MM.1S (cell line): ENCODE data around the gene CCR6.

Experiments
- CTCF ChIP-seq: fragments of 300-600 bp; sonication (generic); IDR thresholded peaks from 2 replicates; pipeline ENCODE4 v1.5.1; 2016; ENCODE audit warnings: antibody characterized with exemption, low read length, mixed read lengths
- EZH2phosphoT487 ChIP-seq: fragments of 300-600 bp; sonication (generic); IDR thresholded peaks from 2 replicates; pipeline ENCODE4 v1.6.1; 2018; ENCODE audit warnings: antibody characterized with exemption, low read length

- no peak for TF ChIP-seq CTCF
- no peak for TF ChIP-seq EZH2phosphoT487
Measured at GRCh38 chr6:167165858-167166471, 43.1 kb downstream of the CCR6 start.
